Tibial nerve (tissue), 4 donors: Measurements from ENCODE around the gene APAF1. TPM values are rescaled to one million over a fixed set of nuclear protein-coding genes. Genes with fewer than 3 reads are reported as not detected.

ENCODE experiments used
- DNase-seq, 2 donors: peaks; one replicate each; pipeline ENCODE4 v3.0.0-alpha.2; 2019; ENCODE audit warnings: low spot score in 2 of 2
- H3K27ac ChIP-seq, 4 donors: fragments of 200-600 bp; sonication (generic) in 3 of 4; one replicate each; pipeline ENCODE4 v1.5.1; 2017 to 2019; ENCODE audit warnings: mild to moderate bottlenecking in 1 of 4
- H3K27me3 ChIP-seq, 2 donors: fragments of 200-600 bp; sonication (generic) in 1 of 2; one replicate each; pipeline versions ENCODE4 v1.5.1 to v1.6.0; 2017 to 2019
- H3K36me3 ChIP-seq, 3 donors: fragments of 200-600 bp; sonication (generic); one replicate each; pipeline ENCODE4 v1.5.1; 2018 to 2019
- H3K4me1 ChIP-seq, 4 donors: fragments of 200-600 bp; sonication (generic) in 3 of 4; one replicate each; pipeline ENCODE4 v1.5.1; 2017 to 2019
- H3K4me3 ChIP-seq, 4 donors: fragments of 200-600 bp; sonication (generic) in 3 of 4; one replicate each; pipeline ENCODE4 v1.5.1; 2017 to 2019; ENCODE audit warnings: mild to moderate bottlenecking in 1 of 4, moderate library complexity in 1 of 4
- H3K9me3 ChIP-seq, 4 donors: fragments of 200-600 bp; sonication (generic) in 3 of 4; one replicate each; pipeline ENCODE4 v1.5.1; 2017 to 2019
- CTCF ChIP-seq, 5 experiments: fragments of 200-600 bp in 3 of 5; fragments of 450-650 bp in 2 of 5; sonication (generic) in 3 of 5; IDR thresholded peaks; one replicate each; pipeline ENCODE4 v1.5.1; 2016 to 2019; ENCODE audit warnings: antibody characterized with exemption in 5 of 5, mild to moderate bottlenecking in 3 of 5, moderate library complexity in 2 of 5
- EP300 ChIP-seq, 2 donors: sonication (generic); formaldehyde crosslinking; IDR thresholded peaks; one replicate each; pipeline ENCODE4 v1.6.1; 2017; ENCODE audit warnings: antibody characterized with exemption in 2 of 2, mild to moderate bottlenecking in 1 of 2
- POLR2A ChIP-seq, 2 donors: fragments of 450-650 bp; IDR thresholded peaks; one replicate each; pipeline ENCODE4 v1.6.1; 2017; ENCODE audit warnings: antibody characterized with exemption in 2 of 2, mild to moderate bottlenecking in 2 of 2, moderate library complexity in 2 of 2
- WGBS, 2 donors: methylation state at CpG; one replicate each; pipeline ENCODE4 v1.1.5; 2018; 5-methylcytosine and 5-hydroxymethylcytosine counted together
- total RNA-seq, 4 donors: library from RNA; depleted of rRNA; stranded (reverse); fragments of >200 nt; gene quantifications; one replicate each; pipeline ENCODE4 v1.1.0, GENCODE V29; 2016

APAF1 gene
- total RNA-seq, 4 donors from 2014 or later, result 12.1 to 18.1 (median 15.5) TPM

GRCh38 chr12:98719515-98720504 lies 74.7 kb downstream of the APAF1 start:
- Histone ChIP-seq H3K36me3 (peaks cover 4 to 72% (median 12%) of the 10 kb centered on the region in 3 donors), H3K27ac (no peak overlapping the region), H3K4me3 (no peak overlapping the region), H3K4me1 (no peaks in the 10 kb centered on the region), H3K9me3 (no peaks in the 10 kb centered on the region), H3K27me3 (no peaks in the 10 kb centered on the region)
- 90 to 91% methylated on average over 6 of the region's 6 CpGs for WGBS, 2 donors
- DNase-seq, result no peak
- TF ChIP-seq CTCF (IDR thresholded peaks at IDR 0.05) (no peak), POLR2A (IDR thresholded peaks at IDR 0.05) (no peak), EP300 (IDR thresholded peaks at IDR 0.05) (no peak)

GRCh38 chr12:98721204-98721702 lies 76.2 kb downstream of the APAF1 start:
- H3K36me3 ChIP-seq, result peaks cover 4 to 73% (median 12%) of the 10 kb centered on the region in 3 donors

GRCh38 chr12:98724384-98725155 lies 79.5 kb downstream of the APAF1 start:
- no peak overlapping the region for H3K4me3 ChIP-seq

More at GRCh38 chr12:98721204-98721702, 76.2 kb downstream of the APAF1 start:
- TF ChIP-seq POLR2A (IDR thresholded peaks at IDR 0.05) (no peak), EP300 (IDR thresholded peaks at IDR 0.05) (no peak), CTCF (IDR thresholded peaks at IDR 0.05) (no peak)
- Histone ChIP-seq H3K4me3 (no peak overlapping the region), H3K4me1 (peaks cover 0 to 8% (median 0%) of the 10 kb centered on the region in 4 donors), H3K27ac (no peak overlapping the region), H3K9me3 (no peaks in the 10 kb centered on the region), H3K27me3 (no peaks in the 10 kb centered on the region)
- WGBS, 2 donors, result 84% methylated on average over 2 of the region's 2 CpGs
- DNase-seq, result no peak

GRCh38 chr12:98725476-98726247 lies 80.6 kb downstream of the APAF1 start:
- peaks cover 0 to 8% (median 0%) of the 10 kb centered on the region in 4 donors for H3K4me1 ChIP-seq
- no peak overlapping the region for H3K27ac ChIP-seq
- no peaks in the 10 kb centered on the region for H3K27me3 ChIP-seq
- no peaks in the 10 kb centered on the region for H3K9me3 ChIP-seq
- H3K36me3 ChIP-seq, result peaks cover 0 to 79% (median 0%) of the 10 kb centered on the region in 3 donors
- 28 to 32% methylated on average over 5 of the region's 5 CpGs for WGBS, 2 donors
- no peak for TF ChIP-seq POLR2A (IDR thresholded peaks at IDR 0.05)
- TF ChIP-seq EP300 (IDR thresholded peaks at IDR 0.05), result no peak
- TF ChIP-seq CTCF (IDR thresholded peaks at IDR 0.05), result peak in 3 of 5 experiments; percentile 13 to 40 (median 13)
- DNase-seq, result peak in 1 of 2 donors; percentile 45
- H3K4me3 ChIP-seq, result no peak overlapping the region

More at GRCh38 chr12:98724384-98725155, 79.5 kb downstream of the APAF1 start:
- Histone ChIP-seq H3K27ac (no peak overlapping the region), H3K4me1 (peaks cover 0 to 8% (median 0%) of the 10 kb centered on the region in 4 donors), H3K27me3 (no peaks in the 10 kb centered on the region), H3K36me3 (peaks cover 0 to 69% (median 0%) of the 10 kb centered on the region in 3 donors), H3K9me3 (no peaks in the 10 kb centered on the region)
- no peak for DNase-seq
- TF ChIP-seq CTCF (IDR thresholded peaks at IDR 0.05) (no peak), EP300 (IDR thresholded peaks at IDR 0.05) (no peak)
- 90 to 96% methylated on average over 5 of the region's 5 CpGs for WGBS, 2 donors
